Liver (tissue), 9 donors: ENCODE data around the gene CHIT1. TPM values are rescaled to one million over a fixed set of nuclear protein-coding genes. Genes with fewer than 3 reads are reported as not detected.

Experiments used
- DNase-seq: peaks from one replicate; pipeline ENCODE4 v3.0.0-alpha.2; 2017; ENCODE audit warnings: low spot score
- H3K27ac ChIP-seq, 2 donors: one replicate each; pipeline ENCODE4 v1.7.0; 2013; ENCODE audit warnings: inconsistent platforms in 2 of 2, low read length in 2 of 2, control low read depth in 1 of 2, low read depth in 1 of 2, mild to moderate bottlenecking in 1 of 2
- H3K27me3 ChIP-seq, 4 donors: one replicate each; pipeline versions ENCODE4 v1.6.1 to v1.7.0; 2013; ENCODE audit warnings: low read length in 3 of 4, inconsistent platforms in 1 of 4, mild to moderate bottlenecking in 1 of 4, moderate library complexity in 1 of 4; ENCODE audit not compliant: control insufficient read depth in 4 of 4, insufficient read depth in 4 of 4
- H3K36me3 ChIP-seq, 4 donors: one replicate each; pipeline versions ENCODE4 v1.6.1 to v1.7.0; 2013; ENCODE audit warnings: low read length in 3 of 4, mild to moderate bottlenecking in 3 of 4, low read depth in 1 of 4, moderate library complexity in 1 of 4; ENCODE audit not compliant: control insufficient read depth in 4 of 4, insufficient read depth in 3 of 4
- H3K4me1 ChIP-seq, 4 donors: one replicate each; pipeline versions ENCODE4 v1.6.1 to v1.7.0; 2013; ENCODE audit warnings: low read length in 3 of 4, mild to moderate bottlenecking in 3 of 4, moderate library complexity in 1 of 4; ENCODE audit not compliant: control insufficient read depth in 4 of 4, insufficient read depth in 4 of 4
- H3K4me3 ChIP-seq, 3 donors: one replicate each; pipeline versions ENCODE4 v1.6.1 to v1.7.0; 2013; ENCODE audit warnings: low read length in 3 of 3, control low read depth in 1 of 3, low read depth in 1 of 3, mild to moderate bottlenecking in 1 of 3
- H3K9ac ChIP-seq, 2 donors: one replicate each; pipeline ENCODE4 v1.7.0; 2013; ENCODE audit warnings: low read length in 2 of 2, mild to moderate bottlenecking in 2 of 2, moderate library complexity in 2 of 2, control low read depth in 1 of 2, low read depth in 1 of 2
- H3K9me3 ChIP-seq, 4 donors: one replicate each; pipeline versions ENCODE4 v1.6.1 to v1.7.0; 2013; ENCODE audit warnings: low read length in 3 of 4; ENCODE audit not compliant: control insufficient read depth in 4 of 4
- ATF3 ChIP-seq: IDR thresholded peaks from 2 replicates; pipeline ENCODE4 v1.6.1; 2016; ENCODE audit warnings: antibody characterized with exemption
- EGR1 ChIP-seq, 2 donors: IDR thresholded peaks; 2 replicates each; pipeline ENCODE4 v1.6.1; 2016 to 2018; ENCODE audit warnings: antibody characterized with exemption in 2 of 2, low read depth in 2 of 2
- FOXA1 ChIP-seq: IDR thresholded peaks from 2 replicates; pipeline ENCODE4 v1.6.1; 2016; ENCODE audit warnings: antibody characterized with exemption
- FOXA2 ChIP-seq: IDR thresholded peaks from 2 replicates; pipeline ENCODE4 v1.6.1; 2016; ENCODE audit warnings: antibody characterized with exemption
- GABPA ChIP-seq, 2 donors: IDR thresholded peaks in 1 of 2; conservative IDR thresholded peaks in 1 of 2; 2 replicates each; pipeline ENCODE4 v1.6.1; 2016; ENCODE audit warnings: antibody characterized with exemption in 2 of 2, mild to moderate bottlenecking in 1 of 2, moderate library complexity in 1 of 2
- HNF4A ChIP-seq, 2 donors: conservative IDR thresholded peaks; 2 replicates each; pipeline ENCODE4 v1.6.1; 2016; ENCODE audit warnings: antibody characterized with exemption in 2 of 2, mild to moderate bottlenecking in 2 of 2
- HNF4G ChIP-seq: IDR thresholded peaks from 2 replicates; pipeline ENCODE4 v1.6.1; 2016; ENCODE audit warnings: antibody characterized with exemption
- JUND ChIP-seq, 2 donors: IDR thresholded peaks; 2 replicates each; pipeline ENCODE4 v1.6.1; 2016; ENCODE audit warnings: antibody characterized with exemption in 2 of 2
- NR2F2 ChIP-seq: IDR thresholded peaks from 2 replicates; pipeline ENCODE4 v1.6.1; 2016; ENCODE audit warnings: antibody characterized with exemption
- RAD21 ChIP-seq, 2 donors: IDR thresholded peaks; 2 replicates each; pipeline ENCODE4 v1.6.1; 2016; ENCODE audit warnings: antibody characterized with exemption in 2 of 2, mild to moderate bottlenecking in 2 of 2
- RXRA ChIP-seq, 2 donors: IDR thresholded peaks; 2 replicates each; pipeline ENCODE4 v1.6.1; 2017 to 2018; ENCODE audit warnings: antibody characterized with exemption in 2 of 2, mild to moderate bottlenecking in 1 of 2
- SP1 ChIP-seq: IDR thresholded peaks from 2 replicates; pipeline ENCODE4 v1.6.1; 2018; ENCODE audit warnings: antibody characterized with exemption, mild to moderate bottlenecking
- TAF1 ChIP-seq: conservative IDR thresholded peaks from 2 replicates; pipeline ENCODE4 v1.6.1; 2016; ENCODE audit warnings: antibody characterized with exemption, mild to moderate bottlenecking
- WGBS: extraction: QIAGEN DNeasy Blood & Tissue Kit; methylation state at CpG from one replicate; pipeline ENCODE4 v1.1.7; 2013; 5-methylcytosine and 5-hydroxymethylcytosine counted together
- polyA plus RNA-seq, 2 donors: library from polyadenylated mRNA; stranded (reverse) in 1 of 2; unstranded in 1 of 2; fragments of 200-250 nt in 1 of 2; fragments of >200 nt in 1 of 2; fragmentation: Nextera tagmentation in 1 of 2; extraction: Ambion mirVana in 1 of 2; gene quantifications; one replicate each; pipeline versions ENCODE4 v1.2.1 to v1.2.3, GENCODE V29; 2013 to 2015
- total RNA-seq, 2 donors: library from RNA; depleted of rRNA; stranded (reverse); fragments of >200 nt; gene quantifications; one replicate each; pipeline ENCODE4 v1.2.3, GENCODE V29; 2014
- TF ChIP-seq, protein P1 (sequence below): IDR thresholded peaks from 2 replicates; pipeline ENCODE4 v1.6.1; 2016; ENCODE audit warnings: antibody characterized with exemption, mild to moderate bottlenecking
- TF ChIP-seq, protein P2 (sequence below): IDR thresholded peaks from 2 replicates; pipeline ENCODE4 v1.6.1; 2016; ENCODE audit warnings: antibody characterized with exemption
- TF ChIP-seq, protein P3 (sequence below): IDR thresholded peaks from 2 replicates; pipeline ENCODE4 v1.6.1; 2016; ENCODE audit warnings: antibody characterized with exemption
- TF ChIP-seq, protein P4 (sequence below): fragments of 150-350 bp; IDR thresholded peaks from 2 replicates; pipeline ENCODE4 v1.5.1; 2017; ENCODE audit warnings: improper control_type of control experiment, low read depth, low read length; ENCODE audit not compliant: missing input control
- donor health status: healthy.
- donor health status: healthy.
- donor health status: healthy.
- donor health status: healthy.
- donor health status: healthy.

The CHIT1 gene
- total and polyA plus RNA-seq, 4 donors = under 0.01 to 0.07 TPM; not detected in 2

DNA sequence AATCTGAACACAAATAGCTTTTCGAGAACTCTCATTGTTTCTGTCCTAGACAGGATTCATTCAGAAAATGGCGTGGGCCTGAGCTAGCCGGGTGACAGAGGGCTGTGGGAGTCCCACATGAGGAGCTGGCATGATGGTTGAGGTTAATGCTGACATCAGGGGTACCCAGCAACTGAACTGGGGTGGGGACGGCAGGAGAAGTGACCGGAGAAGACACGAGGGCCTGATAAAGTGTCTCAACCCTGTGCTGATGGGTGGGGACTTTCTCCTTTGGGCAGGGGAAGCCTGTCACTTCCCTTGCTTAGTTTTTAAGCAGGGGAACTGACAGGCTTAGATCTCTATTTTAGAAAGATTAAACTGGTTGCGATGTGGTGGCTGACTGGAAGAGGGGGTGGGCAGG is 14.6 kb downstream of the CHIT1 start (continued):
- TF ChIP-seq, protein P1, sequence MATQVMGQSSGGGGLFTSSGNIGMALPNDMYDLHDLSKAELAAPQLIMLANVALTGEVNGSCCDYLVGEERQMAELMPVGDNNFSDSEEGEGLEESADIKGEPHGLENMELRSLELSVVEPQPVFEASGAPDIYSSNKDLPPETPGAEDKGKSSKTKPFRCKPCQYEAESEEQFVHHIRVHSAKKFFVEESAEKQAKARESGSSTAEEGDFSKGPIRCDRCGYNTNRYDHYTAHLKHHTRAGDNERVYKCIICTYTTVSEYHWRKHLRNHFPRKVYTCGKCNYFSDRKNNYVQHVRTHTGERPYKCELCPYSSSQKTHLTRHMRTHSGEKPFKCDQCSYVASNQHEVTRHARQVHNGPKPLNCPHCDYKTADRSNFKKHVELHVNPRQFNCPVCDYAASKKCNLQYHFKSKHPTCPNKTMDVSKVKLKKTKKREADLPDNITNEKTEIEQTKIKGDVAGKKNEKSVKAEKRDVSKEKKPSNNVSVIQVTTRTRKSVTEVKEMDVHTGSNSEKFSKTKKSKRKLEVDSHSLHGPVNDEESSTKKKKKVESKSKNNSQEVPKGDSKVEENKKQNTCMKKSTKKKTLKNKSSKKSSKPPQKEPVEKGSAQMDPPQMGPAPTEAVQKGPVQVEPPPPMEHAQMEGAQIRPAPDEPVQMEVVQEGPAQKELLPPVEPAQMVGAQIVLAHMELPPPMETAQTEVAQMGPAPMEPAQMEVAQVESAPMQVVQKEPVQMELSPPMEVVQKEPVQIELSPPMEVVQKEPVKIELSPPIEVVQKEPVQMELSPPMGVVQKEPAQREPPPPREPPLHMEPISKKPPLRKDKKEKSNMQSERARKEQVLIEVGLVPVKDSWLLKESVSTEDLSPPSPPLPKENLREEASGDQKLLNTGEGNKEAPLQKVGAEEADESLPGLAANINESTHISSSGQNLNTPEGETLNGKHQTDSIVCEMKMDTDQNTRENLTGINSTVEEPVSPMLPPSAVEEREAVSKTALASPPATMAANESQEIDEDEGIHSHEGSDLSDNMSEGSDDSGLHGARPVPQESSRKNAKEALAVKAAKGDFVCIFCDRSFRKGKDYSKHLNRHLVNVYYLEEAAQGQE = no peak
- no peak for TF ChIP-seq EGR1 (IDR thresholded peaks at IDR 0.05; ENCODE audit: low read depth in 2 of 2)
- no peak for TF ChIP-seq JUND (IDR thresholded peaks at IDR 0.05)
- TF ChIP-seq, protein P2, sequence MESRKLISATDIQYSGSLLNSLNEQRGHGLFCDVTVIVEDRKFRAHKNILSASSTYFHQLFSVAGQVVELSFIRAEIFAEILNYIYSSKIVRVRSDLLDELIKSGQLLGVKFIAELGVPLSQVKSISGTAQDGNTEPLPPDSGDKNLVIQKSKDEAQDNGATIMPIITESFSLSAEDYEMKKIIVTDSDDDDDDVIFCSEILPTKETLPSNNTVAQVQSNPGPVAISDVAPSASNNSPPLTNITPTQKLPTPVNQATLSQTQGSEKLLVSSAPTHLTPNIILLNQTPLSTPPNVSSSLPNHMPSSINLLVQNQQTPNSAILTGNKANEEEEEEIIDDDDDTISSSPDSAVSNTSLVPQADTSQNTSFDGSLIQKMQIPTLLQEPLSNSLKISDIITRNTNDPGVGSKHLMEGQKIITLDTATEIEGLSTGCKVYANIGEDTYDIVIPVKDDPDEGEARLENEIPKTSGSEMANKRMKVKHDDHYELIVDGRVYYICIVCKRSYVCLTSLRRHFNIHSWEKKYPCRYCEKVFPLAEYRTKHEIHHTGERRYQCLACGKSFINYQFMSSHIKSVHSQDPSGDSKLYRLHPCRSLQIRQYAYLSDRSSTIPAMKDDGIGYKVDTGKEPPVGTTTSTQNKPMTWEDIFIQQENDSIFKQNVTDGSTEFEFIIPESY = no peak
- no peak for TF ChIP-seq RXRA (IDR thresholded peaks at IDR 0.05)
- no peak for TF ChIP-seq TAF1
- no peak for TF ChIP-seq GABPA (IDR thresholded peaks at IDR 0.05 in 1 of 2, conservative IDR thresholded peaks at IDR 0.05 in 1 of 2)
- TF ChIP-seq HNF4A (conservative IDR thresholded peaks at IDR 0.05) = no peak

DNA sequence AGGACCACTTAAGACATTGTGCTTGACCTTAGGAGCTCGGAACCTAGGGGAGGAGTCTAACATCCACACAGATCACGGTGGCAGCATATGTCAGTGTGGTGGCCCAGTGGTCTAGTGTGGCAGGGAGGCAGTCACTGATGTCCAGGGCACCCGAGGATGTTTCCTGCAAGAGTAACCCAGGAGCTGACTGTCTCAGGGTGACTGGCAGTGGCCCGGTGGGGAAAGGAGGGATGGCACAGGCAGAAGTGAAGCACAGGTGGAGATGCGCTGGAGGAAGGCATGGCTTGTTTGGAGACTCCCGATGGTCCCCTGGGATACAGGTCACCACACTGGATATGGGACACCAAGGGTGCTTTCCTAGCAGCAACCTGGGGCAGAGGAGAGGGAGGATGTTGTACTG is 16.3 kb downstream of the CHIT1 start:
- WGBS = 92% methylated on average over 6 of the region's 6 CpGs
- no peaks in the 10 kb centered on the region for H3K9me3 ChIP-seq
- no peak overlapping the region for H3K9ac ChIP-seq
- H3K27me3 ChIP-seq = no peaks in the 10 kb centered on the region
- no peak overlapping the region for H3K27ac ChIP-seq
- no peaks in the 10 kb centered on the region for H3K36me3 ChIP-seq
- DNase-seq = no peak
- no peak overlapping the region for H3K4me3 ChIP-seq
- H3K4me1 ChIP-seq = no peaks in the 10 kb centered on the region
- TF ChIP-seq, protein P3, sequence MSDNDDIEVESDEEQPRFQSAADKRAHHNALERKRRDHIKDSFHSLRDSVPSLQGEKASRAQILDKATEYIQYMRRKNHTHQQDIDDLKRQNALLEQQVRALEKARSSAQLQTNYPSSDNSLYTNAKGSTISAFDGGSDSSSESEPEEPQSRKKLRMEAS = no peak
- TF ChIP-seq JUND (IDR thresholded peaks at IDR 0.05) (no peak), FOXA2 (no peak), SP1 (no peak), FOXA1 (no peak), HNF4G (no peak), NR2F2 (no peak), ATF3 (no peak), RAD21 (IDR thresholded peaks at IDR 0.05) (no peak)
- TF ChIP-seq, protein P4, sequence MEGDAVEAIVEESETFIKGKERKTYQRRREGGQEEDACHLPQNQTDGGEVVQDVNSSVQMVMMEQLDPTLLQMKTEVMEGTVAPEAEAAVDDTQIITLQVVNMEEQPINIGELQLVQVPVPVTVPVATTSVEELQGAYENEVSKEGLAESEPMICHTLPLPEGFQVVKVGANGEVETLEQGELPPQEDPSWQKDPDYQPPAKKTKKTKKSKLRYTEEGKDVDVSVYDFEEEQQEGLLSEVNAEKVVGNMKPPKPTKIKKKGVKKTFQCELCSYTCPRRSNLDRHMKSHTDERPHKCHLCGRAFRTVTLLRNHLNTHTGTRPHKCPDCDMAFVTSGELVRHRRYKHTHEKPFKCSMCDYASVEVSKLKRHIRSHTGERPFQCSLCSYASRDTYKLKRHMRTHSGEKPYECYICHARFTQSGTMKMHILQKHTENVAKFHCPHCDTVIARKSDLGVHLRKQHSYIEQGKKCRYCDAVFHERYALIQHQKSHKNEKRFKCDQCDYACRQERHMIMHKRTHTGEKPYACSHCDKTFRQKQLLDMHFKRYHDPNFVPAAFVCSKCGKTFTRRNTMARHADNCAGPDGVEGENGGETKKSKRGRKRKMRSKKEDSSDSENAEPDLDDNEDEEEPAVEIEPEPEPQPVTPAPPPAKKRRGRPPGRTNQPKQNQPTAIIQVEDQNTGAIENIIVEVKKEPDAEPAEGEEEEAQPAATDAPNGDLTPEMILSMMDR = no peak
- TF ChIP-seq, protein P1 = no peak
